IMR-90 (cell line): ENCODE data around the gene BOLL. TPM values are rescaled to one million over a fixed set of nuclear protein-coding genes. Genes with fewer than 3 reads are reported as not detected.

Experiments used
- ATAC-seq: fragments of 200-7000 bp; cut with Tn5 transposase; 2 replicates; pipeline ENCODE4 v1.9.1; 2020; ENCODE audit warnings: low read depth, mild to moderate bottlenecking, moderate library complexity
- BruUV-seq: library from RNA; stranded (reverse); fragments of 400-500 nt; replicated peaks from 2 replicates; lab custom pipeline; 2021; lab: Mats Ljungman, UMichigan
- CTCF ChIA-PET: fragments of 300-600 bp; formaldehyde crosslinking; extraction: SDS; loops from one replicate; lab custom pipeline; 2021; ENCODE audit warnings: antibody characterized with exemption; lab: Yijun Ruan, JAX
- POLR2A ChIA-PET: fragments of 300-600 bp; sonication (Branson Sonifier 250); formaldehyde crosslinking; loops from one replicate; lab custom pipeline; 2022; ENCODE audit warnings: antibody characterized with exemption; ENCODE audit not compliant: unreplicated experiment; lab: Charles Lee
- DNase-seq: peaks from one replicate; pipeline ENCODE4 v3.0.0; 2013
- H2AFZ ChIP-seq: replicated peaks from 2 replicates; pipeline ENCODE3; 2013; ENCODE audit warnings: low read length, mild to moderate bottlenecking; ENCODE audit not compliant: poor library complexity
- H2AK5ac ChIP-seq: 2 replicates; pipeline ENCODE4 v1.6.1; 2013; ENCODE audit warnings: low read depth, low read length, inconsistent platforms
- H2AK9ac ChIP-seq: replicated peaks from 2 replicates; pipeline ENCODE3; 2013; ENCODE audit warnings: mild to moderate bottlenecking, low read depth, low read length, moderate library complexity; ENCODE audit not compliant: poor library complexity
- H2BK120ac ChIP-seq: 2 replicates; pipeline ENCODE4 v1.6.1; 2013; ENCODE audit warnings: low read depth, low read length, inconsistent platforms
- H2BK15ac ChIP-seq: 3 replicates; pipeline ENCODE4 v1.6.1; 2013; ENCODE audit warnings: low read depth, low read length, inconsistent platforms
- H2BK20ac ChIP-seq: 2 replicates; pipeline ENCODE4 v1.6.1; 2013; ENCODE audit warnings: low read depth, mild to moderate bottlenecking, inconsistent platforms, low read length, moderate library complexity
- H2BK5ac ChIP-seq: 2 replicates; pipeline ENCODE4 v1.6.1; 2013; ENCODE audit warnings: mild to moderate bottlenecking, low read depth, low read length, inconsistent platforms; ENCODE audit not compliant: poor library complexity, severe bottlenecking
- H3K14ac ChIP-seq: replicated peaks from 2 replicates; pipeline ENCODE4 v1.6.1; 2013; ENCODE audit warnings: low read depth, low read length, inconsistent platforms
- H3K18ac ChIP-seq: 2 replicates; pipeline ENCODE4 v1.6.1; 2013; ENCODE audit warnings: low read depth, low read length, control low read depth
- H3K23ac ChIP-seq: 2 replicates; pipeline ENCODE4 v1.6.1; 2013; ENCODE audit warnings: low read depth, low read length, inconsistent platforms
- H3K27ac ChIP-seq: 2 replicates; pipeline ENCODE4 v1.5.1; 2013; ENCODE audit warnings: mild to moderate bottlenecking, control low read depth, low read length; ENCODE audit not compliant: insufficient read depth
- H3K27me3 ChIP-seq: 2 replicates; pipeline ENCODE4 v1.6.1; 2013; ENCODE audit warnings: low read length; ENCODE audit not compliant: control insufficient read depth, insufficient read depth
- H3K36me3 ChIP-seq: 2 replicates; pipeline ENCODE4 v1.6.1; 2013; ENCODE audit warnings: low read length, mixed read lengths; ENCODE audit not compliant: control insufficient read depth, insufficient read depth
- H3K4ac ChIP-seq: 2 replicates; pipeline ENCODE4 v1.6.1; 2013; ENCODE audit warnings: low read depth, low read length, inconsistent platforms
- H3K4me1 ChIP-seq: 2 replicates; pipeline ENCODE4 v1.6.1; 2013; ENCODE audit warnings: low read length, mixed read lengths; ENCODE audit not compliant: control insufficient read depth, insufficient read depth
- H3K4me2 ChIP-seq: 2 replicates; pipeline ENCODE4 v1.6.1; 2013; ENCODE audit warnings: low read depth, mild to moderate bottlenecking, control low read depth, low read length, moderate library complexity
- H3K4me3 ChIP-seq: 2 replicates; pipeline ENCODE4 v1.5.1; 2013; ENCODE audit warnings: low read depth, mild to moderate bottlenecking, control low read depth, low read length, moderate library complexity; ENCODE audit not compliant: insufficient read depth
- H3K56ac ChIP-seq: 2 replicates; pipeline ENCODE4 v1.6.1; 2013; ENCODE audit warnings: low read length, inconsistent platforms; ENCODE audit not compliant: insufficient read depth; ENCODE audit errors: extremely low read depth
- H3K79me1 ChIP-seq, 2 experiments: 2 replicates each; pipeline ENCODE4 v1.6.1; 2013; ENCODE audit warnings: low read length in 2 of 2, inconsistent platforms in 1 of 2, low read depth in 1 of 2
- H3K9ac ChIP-seq: 2 replicates; pipeline ENCODE4 v1.6.1; 2013; ENCODE audit warnings: low read depth, low read length, control low read depth
- H3K9me1 ChIP-seq: 2 replicates; pipeline ENCODE4 v1.6.1; 2013; ENCODE audit warnings: low read length, inconsistent platforms; ENCODE audit not compliant: insufficient read depth
- H3K9me3 ChIP-seq: 2 replicates; pipeline ENCODE4 v1.6.1; 2013; ENCODE audit warnings: low read length; ENCODE audit not compliant: control insufficient read depth, insufficient read depth
- H4K20me1 ChIP-seq: 2 replicates; pipeline ENCODE4 v1.6.1; 2013; ENCODE audit warnings: low read length, inconsistent platforms; ENCODE audit not compliant: insufficient read depth
- H4K5ac ChIP-seq: 2 replicates; pipeline ENCODE4 v1.6.1; 2013; ENCODE audit warnings: mild to moderate bottlenecking, low read depth, low read length, control low read depth
- H4K8ac ChIP-seq, 2 experiments: 2 replicates each; pipeline ENCODE4 v1.6.1; 2013; ENCODE audit warnings: low read depth in 2 of 2, low read length in 2 of 2, control low read depth in 1 of 2, inconsistent platforms in 1 of 2
- H4K91ac ChIP-seq: 2 replicates; pipeline ENCODE4 v1.6.1; 2013; ENCODE audit warnings: low read depth, low read length, inconsistent platforms; ENCODE audit not compliant: insufficient read depth
- CHD1 ChIP-seq: IDR thresholded peaks from 2 replicates; pipeline ENCODE4 v1.6.1; 2012; ENCODE audit warnings: low read depth, low read length, improper control_type of control experiment
- MAZ ChIP-seq: IDR thresholded peaks from 2 replicates; pipeline ENCODE4 v1.6.1; 2012; ENCODE audit warnings: low read depth, mild to moderate bottlenecking, low read length, improper control_type of control experiment, moderate library complexity, borderline replicate concordance
- MXI1 ChIP-seq: IDR thresholded peaks from 2 replicates; pipeline ENCODE4 v1.6.1; 2012; ENCODE audit warnings: low read depth, mild to moderate bottlenecking, low read length, moderate library complexity, borderline replicate concordance
- dilution Hi-C: fragments of 300-500 bp; cut with HindIII; formaldehyde crosslinking; loops from one replicate; pipeline ENCODE4 v1.14.3; 2018; ENCODE audit warnings: low sequenced_read_pairs; ENCODE audit not compliant: unreplicated experiment
- in situ Hi-C: fragments of 300-500 bp; cut with MboI; formaldehyde crosslinking; loops from 3 replicates; pipeline ENCODE4 v1.14.3; 2019; ENCODE audit warnings: low sequenced_read_pairs, inconsistent platforms, mixed read lengths
- intact Hi-C: fragments of 100-400 bp; cut with micrococcal nuclease; formaldehyde crosslinking; loops from 2 replicates; pipeline ENCODE4 v1.10.0; 2022
- polyA plus RNA-seq, 3 experiments: library from polyadenylated mRNA; depleted of rRNA; stranded (reverse); fragments of >200 nt; gene quantifications; 2 replicates each; pipeline ENCODE4 v1.2.3, GENCODE V29; 2012; ENCODE audit warnings: low replicate concordance in 1 of 3
- total RNA-seq: library from RNA; depleted of rRNA; stranded (reverse); fragments of >200 nt; gene quantifications from 2 replicates; pipeline ENCODE4 v1.2.3, GENCODE V29; 2012
- TF ChIP-seq, protein P1 (sequence below): fragments of 150-350 bp; IDR thresholded peaks from 2 replicates; pipeline ENCODE4 v1.6.1; 2017; ENCODE audit warnings: mild to moderate bottlenecking, antibody characterized with exemption, low read length, low read depth

The BOLL gene
- total and polyA plus RNA-seq, 2 of the 4 experiments (the other 2 are of a cell fraction), result not detected

DNA sequence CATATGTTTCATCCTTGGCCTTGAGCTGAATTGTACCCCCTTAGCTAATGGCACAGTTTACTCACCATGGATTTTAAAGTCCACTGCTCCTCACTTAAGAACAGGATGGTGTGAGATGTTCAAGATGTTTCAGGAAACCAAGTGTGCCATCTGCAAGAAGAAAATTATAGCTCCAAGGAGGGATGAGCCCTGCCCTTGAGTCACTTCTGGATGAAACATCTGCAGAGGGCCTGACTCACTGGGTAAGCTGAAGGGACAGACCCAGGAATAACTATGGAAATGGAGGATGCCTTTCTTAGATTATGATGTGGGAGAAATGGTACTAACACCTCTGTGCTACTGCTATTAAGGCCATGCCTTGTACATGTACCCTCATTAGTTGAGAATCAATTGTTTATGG, 73.5 kb downstream of the BOLL start:
- H4K20me1 ChIP-seq, result peaks cover 11% of the 10 kb centered on the region
- H4K5ac ChIP-seq, result no peak overlapping the region
- peaks cover 9% of the 10 kb centered on the region for H3K9me1 ChIP-seq
- no peak overlapping the region for H4K91ac ChIP-seq
- H3K56ac ChIP-seq, result no peak overlapping the region
- intact Hi-C loops (no loop called here), in situ Hi-C loops (no loop called here), dilution Hi-C loops (no loop called here)
- H2BK20ac ChIP-seq, result no peak overlapping the region
- H3K4me2 ChIP-seq, result no peak overlapping the region
- peaks cover 2% of the 10 kb centered on the region; the same call in 1 of the 2 replicates for H3K36me3 ChIP-seq
- TF ChIP-seq CHD1 (no peak), MAZ (no peak), MXI1 (no peak)
- TF ChIP-seq, protein P1, sequence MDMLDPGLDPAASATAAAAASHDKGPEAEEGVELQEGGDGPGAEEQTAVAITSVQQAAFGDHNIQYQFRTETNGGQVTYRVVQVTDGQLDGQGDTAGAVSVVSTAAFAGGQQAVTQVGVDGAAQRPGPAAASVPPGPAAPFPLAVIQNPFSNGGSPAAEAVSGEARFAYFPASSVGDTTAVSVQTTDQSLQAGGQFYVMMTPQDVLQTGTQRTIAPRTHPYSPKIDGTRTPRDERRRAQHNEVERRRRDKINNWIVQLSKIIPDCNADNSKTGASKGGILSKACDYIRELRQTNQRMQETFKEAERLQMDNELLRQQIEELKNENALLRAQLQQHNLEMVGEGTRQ, result no peak
- H3K4me1 ChIP-seq, result peaks cover 5% of the 10 kb centered on the region
- no peak overlapping the region for H2AK9ac ChIP-seq
- ATAC-seq (no peak), DNase-seq (peak; percentile 26)
- peaks cover 22 to 43% of the 10 kb centered on the region in 2 experiments for H3K79me1 ChIP-seq
- H4K8ac ChIP-seq, result no peak overlapping the region
- POLR2A ChIA-PET, result no interaction called here
- no peaks in the 10 kb centered on the region for H3K27me3 ChIP-seq
- BruUV-seq, result no TSS peak
- no peak overlapping the region for H2BK15ac ChIP-seq
- H3K18ac ChIP-seq, result no peak overlapping the region
- H3K14ac ChIP-seq, result no peak overlapping the region; the same call in 1 of the 2 replicates
- H3K9me3 ChIP-seq, result no peaks in the 10 kb centered on the region
- H2AFZ ChIP-seq, result no peak overlapping the region
- no peak overlapping the region for H2BK120ac ChIP-seq
- no peak overlapping the region for H3K4ac ChIP-seq
- H3K27ac ChIP-seq, result no peak overlapping the region
- CTCF ChIA-PET, result no interaction called here
- H2BK5ac ChIP-seq, result no peak overlapping the region
- H3K9ac ChIP-seq, result no peak overlapping the region
- H3K4me3 ChIP-seq, result no peak overlapping the region
- H3K23ac ChIP-seq, result peak overlapping the region; percentile 17; the same call in 1 of the 2 replicates
- no peak overlapping the region for H2AK5ac ChIP-seq
